ENCODE data around the gene GSAP. TPM values are rescaled to one million over a fixed set of nuclear protein-coding genes. Genes with fewer than 3 reads are reported as not detected.

Gene GSAP
- total and polyA plus RNA-seq, 9 donors: 4.0 to 19.4 (median 11.2) TPM

DNA sequence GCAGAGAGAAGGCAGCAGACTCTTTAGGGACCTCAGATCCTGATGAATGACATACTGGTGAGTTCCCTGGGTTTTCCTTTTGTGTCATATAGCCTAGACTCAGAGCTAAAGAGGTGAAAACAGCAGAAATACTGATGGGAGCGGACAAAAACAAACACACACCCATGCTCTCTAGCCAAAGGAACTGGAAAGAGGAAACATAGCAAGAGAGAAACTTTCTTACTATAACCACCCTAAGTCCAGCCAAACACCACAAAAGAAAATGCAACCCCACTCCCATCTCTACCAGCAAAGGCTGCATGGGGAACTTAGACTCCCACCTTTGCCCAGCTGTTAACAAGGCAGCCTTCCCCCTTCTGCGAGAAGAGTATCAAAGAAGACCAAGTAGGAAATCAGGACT, 16.3 kb downstream of the GSAP start:
- TF ChIP-seq POLR2A (IDR thresholded peaks at IDR 0.05) (no peak), EP300 (IDR thresholded peaks at IDR 0.05) (no peak)
- TF ChIP-seq, protein P1, sequence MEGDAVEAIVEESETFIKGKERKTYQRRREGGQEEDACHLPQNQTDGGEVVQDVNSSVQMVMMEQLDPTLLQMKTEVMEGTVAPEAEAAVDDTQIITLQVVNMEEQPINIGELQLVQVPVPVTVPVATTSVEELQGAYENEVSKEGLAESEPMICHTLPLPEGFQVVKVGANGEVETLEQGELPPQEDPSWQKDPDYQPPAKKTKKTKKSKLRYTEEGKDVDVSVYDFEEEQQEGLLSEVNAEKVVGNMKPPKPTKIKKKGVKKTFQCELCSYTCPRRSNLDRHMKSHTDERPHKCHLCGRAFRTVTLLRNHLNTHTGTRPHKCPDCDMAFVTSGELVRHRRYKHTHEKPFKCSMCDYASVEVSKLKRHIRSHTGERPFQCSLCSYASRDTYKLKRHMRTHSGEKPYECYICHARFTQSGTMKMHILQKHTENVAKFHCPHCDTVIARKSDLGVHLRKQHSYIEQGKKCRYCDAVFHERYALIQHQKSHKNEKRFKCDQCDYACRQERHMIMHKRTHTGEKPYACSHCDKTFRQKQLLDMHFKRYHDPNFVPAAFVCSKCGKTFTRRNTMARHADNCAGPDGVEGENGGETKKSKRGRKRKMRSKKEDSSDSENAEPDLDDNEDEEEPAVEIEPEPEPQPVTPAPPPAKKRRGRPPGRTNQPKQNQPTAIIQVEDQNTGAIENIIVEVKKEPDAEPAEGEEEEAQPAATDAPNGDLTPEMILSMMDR (IDR thresholded peaks at IDR 0.05): no peak
- no peaks in the 10 kb centered on the region for H3K36me3 ChIP-seq
- no peak overlapping the region for H3K4me3 ChIP-seq
- intact Hi-C loops (cut with DNase I): no loop called here
- H3K27ac ChIP-seq: no peak overlapping the region
- H3K27me3 ChIP-seq: no peaks in the 10 kb centered on the region
- no peaks in the 10 kb centered on the region for H3K9me3 ChIP-seq
- no peaks in the 10 kb centered on the region for H3K4me1 ChIP-seq (ENCODE audit: insufficient read depth)
- no peak for DNase-seq
- WGBS, 3 donors: 92 to 94% (median 93%) methylated on average over 2 of the region's 2 CpGs

DNA sequence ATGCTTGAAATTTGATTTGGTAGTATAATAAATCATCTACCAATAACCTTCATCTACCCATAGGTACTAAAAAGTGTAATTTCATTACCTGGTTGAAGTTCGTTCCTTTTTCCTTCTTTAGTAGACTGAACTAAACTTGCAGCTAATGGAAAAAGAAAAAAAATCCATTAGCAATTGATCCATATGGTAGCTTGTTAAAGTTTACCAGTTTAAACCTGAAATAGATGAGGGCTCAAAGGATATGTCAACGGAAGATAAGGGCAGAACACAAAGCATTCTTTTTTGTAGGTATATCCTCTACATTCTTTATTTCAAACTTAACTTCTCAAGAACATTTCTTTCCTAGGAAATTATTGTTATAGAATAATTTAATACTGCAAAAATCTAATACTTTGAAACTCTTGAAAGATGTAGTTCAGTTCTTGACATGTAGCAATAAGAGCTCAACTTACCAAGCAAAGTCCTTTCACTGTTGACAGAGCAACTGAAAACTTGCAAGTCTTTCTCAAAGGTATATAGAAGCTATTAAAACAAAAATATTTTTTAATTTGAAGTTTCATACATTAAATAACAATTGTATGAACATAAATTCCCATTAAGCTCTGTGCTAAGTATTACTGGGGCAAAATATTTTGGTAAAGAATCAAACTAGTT, 19.1 kb downstream of the GSAP start:
- no peak for DNase-seq

DNA sequence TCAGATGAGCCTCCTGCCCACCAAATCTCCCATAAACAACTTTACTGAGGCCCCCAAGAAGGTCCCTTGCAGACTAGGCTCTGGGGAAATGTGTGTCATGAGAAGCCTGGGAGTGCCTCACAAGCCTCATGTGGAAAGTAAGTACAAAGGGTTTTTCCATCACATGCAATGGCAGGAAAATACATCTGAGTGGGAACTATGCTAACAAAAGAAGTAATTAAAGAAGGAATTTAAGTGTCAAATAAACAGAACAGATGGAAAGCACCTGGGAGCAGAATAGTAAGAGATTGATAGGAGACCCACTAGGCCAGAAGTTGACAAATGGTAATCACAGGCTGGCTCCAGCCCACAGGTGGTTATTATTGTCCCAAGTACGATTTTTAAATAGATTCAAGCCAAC, 20.5 kb downstream of the GSAP start:
- DNase-seq: no peak
- Histone ChIP-seq H3K36me3 (no peaks in the 10 kb centered on the region), H3K27me3 (no peaks in the 10 kb centered on the region), H3K4me1 (ENCODE audit: insufficient read depth) (no peaks in the 10 kb centered on the region), H3K27ac (no peak overlapping the region), H3K4me3 (no peak overlapping the region), H3K9me3 (no peaks in the 10 kb centered on the region)
- no peak for TF ChIP-seq POLR2A (IDR thresholded peaks at IDR 0.05)
- TF ChIP-seq, protein P1 (IDR thresholded peaks at IDR 0.05): no peak
- no peak for TF ChIP-seq EP300 (IDR thresholded peaks at IDR 0.05)
- 84 to 88% (median 87%) methylated on average over 1 of the region's 1 CpG for WGBS, 3 donors
- intact Hi-C loops (cut with DNase I): no loop called here

More for the DNA sequence above, 19.1 kb downstream of the GSAP start:
- no peak overlapping the region for H3K4me3 ChIP-seq
- no peaks in the 10 kb centered on the region for H3K4me1 ChIP-seq (ENCODE audit: insufficient read depth)
- H3K9me3 ChIP-seq: no peaks in the 10 kb centered on the region
- no peaks in the 10 kb centered on the region for H3K36me3 ChIP-seq
- 48 to 99% (median 93%) methylated on average over 2 of the region's 2 CpGs for WGBS, 3 donors
- H3K27me3 ChIP-seq: no peaks in the 10 kb centered on the region
- TF ChIP-seq EP300 (IDR thresholded peaks at IDR 0.05) (no peak), POLR2A (IDR thresholded peaks at IDR 0.05) (no peak)
- TF ChIP-seq, protein P1 (IDR thresholded peaks at IDR 0.05): no peak
- no peak overlapping the region for H3K27ac ChIP-seq
- intact Hi-C loops (cut with DNase I): no loop called here

DNA sequence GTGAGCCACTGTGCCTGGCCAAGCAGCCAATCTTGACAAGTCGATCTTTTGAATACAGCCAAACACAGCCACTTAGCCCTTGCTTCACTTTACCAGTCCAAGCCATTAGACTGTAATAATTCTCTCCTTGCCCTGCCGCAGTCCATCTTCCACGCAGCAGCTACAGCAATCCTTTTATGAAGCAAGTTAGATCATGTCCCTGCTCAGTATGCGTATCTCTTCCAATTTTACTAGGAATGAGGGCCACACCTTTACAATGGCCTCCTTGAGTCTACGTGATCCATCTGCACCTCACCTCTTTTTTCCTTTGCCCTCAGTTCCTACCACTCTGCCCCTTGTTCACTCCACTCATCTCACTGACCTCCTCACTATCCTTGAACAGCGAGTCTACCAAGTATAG, 22.2 kb downstream of the GSAP start:
- Histone ChIP-seq H3K9me3 (no peaks in the 10 kb centered on the region), H3K27ac (no peak overlapping the region), H3K27me3 (no peaks in the 10 kb centered on the region), H3K4me3 (no peak overlapping the region), H3K36me3 (no peaks in the 10 kb centered on the region), H3K4me1 (ENCODE audit: insufficient read depth) (no peaks in the 10 kb centered on the region)
- no peak for DNase-seq
- intact Hi-C loops (cut with DNase I): no loop called here
- no peak for TF ChIP-seq EP300 (IDR thresholded peaks at IDR 0.05)
- TF ChIP-seq, protein P1 (IDR thresholded peaks at IDR 0.05): no peak
- no peak for TF ChIP-seq POLR2A (IDR thresholded peaks at IDR 0.05)
- WGBS, 3 donors: 94 to 96% (median 95%) methylated on average over 6 of the region's 6 CpGs

Data from ovary (tissue), 9 donors.